Psoas muscle (tissue), 8 donors: ENCODE measurements around the gene RIBC1. TPM values are rescaled to one million over a fixed set of nuclear protein-coding genes. Genes with fewer than 3 reads are reported as not detected.

Experiments
- ATAC-seq, 4 donors: fragments of 200-7000 bp; cut with Tn5 transposase; one replicate each; pipeline ENCODE4 v1.9.1; 2020; ENCODE audit warnings: moderate library complexity in 3 of 4, mild to moderate bottlenecking in 2 of 4
- DNase-seq, 2 donors: peaks; one replicate each; pipeline ENCODE4 v3.0.0-alpha.2; 2020
- H3K27ac ChIP-seq: fragments of 200-600 bp; one replicate; pipeline ENCODE4 v1.8.0; 2022
- H3K27me3 ChIP-seq, 3 donors: fragments of 200-600 bp in 1 of 3; one replicate each; pipeline versions ENCODE4 v1.6.1 to v1.8.0; 2013 to 2022; ENCODE audit warnings: low read length in 2 of 3, mild to moderate bottlenecking in 2 of 3, moderate library complexity in 1 of 3; ENCODE audit not compliant: insufficient read depth in 3 of 3
- H3K36me3 ChIP-seq, 2 donors: fragments of 200-600 bp in 1 of 2; one replicate each; pipeline versions ENCODE4 v1.6.1 to v1.8.0; 2013 to 2022; ENCODE audit warnings: low read depth in 1 of 2, mild to moderate bottlenecking in 1 of 2, moderate library complexity in 1 of 2; ENCODE audit not compliant: insufficient read depth in 1 of 2
- H3K4me1 ChIP-seq: fragments of 200-600 bp; one replicate; pipeline ENCODE4 v1.8.0; 2022
- H3K4me3 ChIP-seq: fragments of 200-600 bp; one replicate; pipeline ENCODE4 v1.8.0; 2022; ENCODE audit warnings: mild to moderate bottlenecking
- H3K9me3 ChIP-seq: fragments of 200-600 bp; one replicate; pipeline ENCODE4 v1.8.0; 2022
- WGBS, 3 donors: extraction: QIAGEN DNeasy Blood & Tissue Kit; methylation state at CpG; one replicate each; pipeline versions ENCODE4 v1.1.6 to v1.1.7; 2013; 5-methylcytosine and 5-hydroxymethylcytosine counted together
- intact Hi-C, 2 donors: fragments of 100-400 bp; cut with DNase I; formaldehyde crosslinking; loops; one replicate each; pipeline versions ENCODE4 v1.11.0 to v1.14.2; 2022
- long read RNA-seq, 2 donors: library from polyadenylated mRNA; unstranded; transcript quantifications; one replicate each; pipeline ENCODE4 v2.0.0, GENCODE V29; 2021
- polyA plus RNA-seq, 3 donors: library from polyadenylated mRNA; stranded (reverse); fragments of 200-250 nt; gene quantifications; one replicate each; pipeline ENCODE4 v1.2.3, GENCODE V29; 2013
- total RNA-seq, 4 donors: library from RNA; stranded (reverse); fragmentation: NEBNext Ultra II Directional in 2 of 4; extraction: Animal tissue kit (Norgen Biotek cat#: 25700) in 2 of 4; gene quantifications; one replicate each; pipeline versions ENCODE4 v1.2.1 to v1.2.4, GENCODE V29; 2021 to 2023
- TF ChIP-seq, protein P1 (sequence below): fragments of 200-600 bp; IDR thresholded peaks from one replicate; pipeline ENCODE4 v1.8.0; 2022; ENCODE audit warnings: antibody characterized with exemption
- donor health status: healthy with polysubstance abuse.
- donor health status: DM: no; HTN: no; CAD: no; lungs with moderate emphysema.
- donor health status: Bipolar disorder and iron deficiency.
- donor health status: healthy.
- donor health status: DM: yes; HTN: yes; CAD: no.
- donor health status: DM: no; HTN: no; CAD: no.
- donor health status: DM: no; HTN: no; CAD: no.
- donor health status: DM: yes; HTN: yes; CAD: no.

RIBC1 gene
- total RNA-seq, result under 1 TPM; 0.14 to 0.64 (median 0.40) TPM
- 1 to 10 TPM in 1 of 3 donors, under 1 TPM in 2; 0.15 to 2.3 (median 0.44) TPM for polyA plus RNA-seq
- long read RNA-seq, donor 1, result 0 reads
- long read RNA-seq, donor 2, result 0 reads

DNA sequence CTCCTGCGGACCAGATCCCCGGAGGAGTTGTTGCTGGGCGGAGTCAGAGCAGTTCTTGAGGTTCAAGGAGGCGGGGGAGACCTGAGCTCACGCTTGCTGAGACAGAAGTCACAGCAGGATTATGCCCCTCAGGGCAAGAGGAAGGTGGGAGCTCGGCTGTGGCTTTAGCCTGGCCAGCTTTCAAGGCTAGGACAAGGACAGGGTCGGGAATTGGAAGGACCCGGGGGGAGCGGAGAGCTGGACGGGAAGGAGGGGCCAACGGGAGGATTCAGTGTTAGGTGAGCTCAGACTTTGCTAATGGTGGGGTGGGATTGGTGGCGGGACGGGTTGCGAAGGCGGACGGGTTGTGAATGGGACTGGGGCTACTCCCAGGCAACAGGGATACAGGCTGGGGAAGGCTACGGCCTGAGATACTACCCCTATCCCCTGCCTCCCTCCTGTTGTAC, at the start of gene RIBC1:
TSS of gene RIBC1 (plus strand) at position 13 of the 446 bp plus-strand sequence. CDS start 3,404 bp downstream, outside the sequence.
- intact Hi-C loops, result no loop called here
- ATAC-seq, result no peak

DNA sequence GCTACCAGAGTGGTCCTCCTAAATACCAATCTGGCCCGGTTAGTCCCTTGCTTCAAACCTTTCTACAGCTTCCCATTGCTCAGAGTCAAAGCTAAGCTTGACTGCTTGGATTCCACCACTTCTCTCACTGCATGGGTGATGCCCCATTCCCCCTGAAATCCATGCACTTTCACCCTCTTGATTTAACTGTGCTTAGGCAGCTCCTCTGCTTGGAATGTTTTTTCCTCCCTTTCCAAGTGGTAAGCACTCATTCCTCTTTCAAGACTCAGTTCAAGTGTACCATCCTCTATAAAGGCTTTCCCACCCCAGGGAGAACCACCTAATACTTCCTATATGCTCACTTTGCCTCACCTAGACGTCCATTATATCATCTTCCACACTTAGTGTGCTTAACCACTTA, 49.4 kb upstream of the RIBC1 start:
- Histone ChIP-seq H3K27me3 (no peaks in the 10 kb centered on the region), H3K4me3 (no peak overlapping the region), H3K27ac (no peak overlapping the region), H3K36me3 (peaks cover 0 to 24% of the 10 kb centered on the region in 2 donors), H3K4me1 (no peaks in the 10 kb centered on the region), H3K9me3 (no peaks in the 10 kb centered on the region)
- DNase-seq (no peak), ATAC-seq (no peak)
- TF ChIP-seq, protein P1, sequence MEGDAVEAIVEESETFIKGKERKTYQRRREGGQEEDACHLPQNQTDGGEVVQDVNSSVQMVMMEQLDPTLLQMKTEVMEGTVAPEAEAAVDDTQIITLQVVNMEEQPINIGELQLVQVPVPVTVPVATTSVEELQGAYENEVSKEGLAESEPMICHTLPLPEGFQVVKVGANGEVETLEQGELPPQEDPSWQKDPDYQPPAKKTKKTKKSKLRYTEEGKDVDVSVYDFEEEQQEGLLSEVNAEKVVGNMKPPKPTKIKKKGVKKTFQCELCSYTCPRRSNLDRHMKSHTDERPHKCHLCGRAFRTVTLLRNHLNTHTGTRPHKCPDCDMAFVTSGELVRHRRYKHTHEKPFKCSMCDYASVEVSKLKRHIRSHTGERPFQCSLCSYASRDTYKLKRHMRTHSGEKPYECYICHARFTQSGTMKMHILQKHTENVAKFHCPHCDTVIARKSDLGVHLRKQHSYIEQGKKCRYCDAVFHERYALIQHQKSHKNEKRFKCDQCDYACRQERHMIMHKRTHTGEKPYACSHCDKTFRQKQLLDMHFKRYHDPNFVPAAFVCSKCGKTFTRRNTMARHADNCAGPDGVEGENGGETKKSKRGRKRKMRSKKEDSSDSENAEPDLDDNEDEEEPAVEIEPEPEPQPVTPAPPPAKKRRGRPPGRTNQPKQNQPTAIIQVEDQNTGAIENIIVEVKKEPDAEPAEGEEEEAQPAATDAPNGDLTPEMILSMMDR, result no peak
- WGBS, 3 donors, result 62 to 82% (median 79%) methylated on average over 2 of the region's 2 CpGs
- intact Hi-C loops, result no loop called here

More for the DNA sequence above, at the start of gene RIBC1:
- H3K4me1 ChIP-seq, result peaks cover 18% of the 10 kb centered on the region
- no peaks in the 10 kb centered on the region for H3K9me3 ChIP-seq
- no peaks in the 10 kb centered on the region for H3K27me3 ChIP-seq
- no peak for DNase-seq
- H3K27ac ChIP-seq, result peak within 1 kb of the TSS; percentile 93
- peaks cover 0 to 6% of the 10 kb centered on the region in 2 donors for H3K36me3 ChIP-seq
- 0 to 2% (median 1%) methylated on average over 9 to 17 of the region's 17 CpGs for WGBS, 3 donors
- peak within 1 kb of the TSS; percentile 86 for H3K4me3 ChIP-seq
- TF ChIP-seq, protein P1, result no peak

DNA sequence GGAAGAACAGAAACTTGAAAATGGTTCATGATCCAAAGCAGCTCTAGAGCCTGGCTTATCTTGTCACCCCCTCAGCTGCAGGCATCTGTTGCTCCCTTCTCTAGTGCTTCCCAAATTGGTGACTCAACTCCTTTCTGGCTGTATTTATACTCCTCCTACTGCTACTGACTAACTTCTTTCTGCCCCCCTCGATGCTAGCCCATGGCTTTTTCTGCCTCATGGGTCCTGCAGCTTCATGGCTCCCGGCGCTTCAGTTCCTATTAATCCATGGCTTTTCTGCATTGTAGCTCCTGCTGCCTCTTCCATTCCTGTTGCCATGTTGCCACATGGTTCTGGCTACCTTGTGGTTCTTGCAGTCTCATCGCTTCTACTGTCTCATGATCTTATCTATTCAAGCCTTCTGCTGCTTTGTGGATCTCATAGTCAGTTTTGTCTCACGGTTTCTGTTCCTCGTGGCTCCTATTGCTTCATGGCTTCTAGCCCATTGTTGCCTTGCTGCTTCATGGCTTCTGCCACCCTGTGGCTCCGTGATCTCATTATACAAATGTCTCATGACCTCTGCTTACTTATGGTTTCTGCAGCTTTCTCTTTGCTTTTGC, 48.4 kb upstream of the RIBC1 start:
- TF ChIP-seq, protein P1, result no peak
- intact Hi-C loops, result no loop called here
- DNase-seq, result no peak
- Histone ChIP-seq H3K27ac (no peak overlapping the region), H3K27me3 (no peaks in the 10 kb centered on the region), H3K4me3 (no peak overlapping the region), H3K4me1 (no peaks in the 10 kb centered on the region), H3K36me3 (peaks cover 0 to 35% of the 10 kb centered on the region in 2 donors), H3K9me3 (no peaks in the 10 kb centered on the region)
- ATAC-seq, result no peak
- WGBS, 3 donors, result 83 to 94% (median 91%) methylated on average over 7 of the region's 7 CpGs

DNA sequence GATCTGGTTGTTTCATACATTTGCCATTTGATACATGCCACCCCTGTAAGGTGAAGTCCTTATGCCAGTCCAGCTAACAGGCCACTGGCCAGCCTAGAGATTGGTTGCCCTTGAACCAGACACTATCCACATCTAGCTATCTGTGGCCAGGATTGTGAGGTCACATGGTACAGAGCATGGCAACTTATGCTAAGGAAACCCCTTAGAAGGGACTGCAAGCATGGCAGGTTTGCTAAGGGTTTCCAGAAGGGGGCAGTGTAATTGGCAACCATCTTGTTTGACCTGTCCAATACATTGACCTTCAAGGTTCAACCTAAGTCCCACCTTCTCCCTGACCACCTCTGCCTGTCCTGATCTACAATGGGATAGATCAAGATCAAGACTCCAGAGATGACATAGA, 47.8 kb upstream of the RIBC1 start:
- H3K9me3 ChIP-seq, result no peaks in the 10 kb centered on the region
- no peak for DNase-seq
- TF ChIP-seq, protein P1, result no peak
- no peak overlapping the region for H3K4me3 ChIP-seq
- no peaks in the 10 kb centered on the region for H3K27me3 ChIP-seq
- no peak overlapping the region for H3K27ac ChIP-seq
- H3K36me3 ChIP-seq, result peaks cover 3 to 41% of the 10 kb centered on the region in 2 donors
- no peak for ATAC-seq
- no peaks in the 10 kb centered on the region for H3K4me1 ChIP-seq
- intact Hi-C loops, result no loop called here

DNA sequence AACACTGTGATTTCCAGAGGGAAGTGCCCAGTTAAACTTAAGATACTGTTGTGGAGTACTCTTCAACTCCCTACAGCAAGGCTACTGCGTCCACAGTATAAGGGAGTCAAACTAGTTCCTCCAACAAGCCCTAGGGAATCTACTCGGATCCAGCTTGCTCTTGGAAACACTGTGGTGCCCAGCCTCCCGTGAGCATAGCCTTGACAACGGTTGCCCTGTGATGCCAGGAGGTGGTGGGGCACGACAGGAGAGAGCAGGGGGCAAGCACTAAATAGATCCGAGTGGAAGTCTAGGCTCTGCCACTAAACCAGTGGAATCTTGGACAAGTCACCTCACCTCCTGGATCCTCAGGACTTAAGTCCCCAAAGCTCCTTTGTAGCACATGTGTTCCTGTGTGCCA, 45.8 kb upstream of the RIBC1 start:
- ATAC-seq (no peak), DNase-seq (no peak)
- no peak overlapping the region for H3K27ac ChIP-seq
- H3K27me3 ChIP-seq, result no peaks in the 10 kb centered on the region
- no peak overlapping the region for H3K4me3 ChIP-seq
- TF ChIP-seq, protein P1, result no peak
- WGBS, 3 donors, result 72 to 84% (median 79%) methylated on average over 6 of the region's 6 CpGs
- H3K4me1 ChIP-seq, result no peaks in the 10 kb centered on the region
- peaks cover 3 to 60% of the 10 kb centered on the region in 2 donors for H3K36me3 ChIP-seq
- intact Hi-C loops, result no loop called here
- H3K9me3 ChIP-seq, result no peaks in the 10 kb centered on the region
